Measurements from ENCODE around the gene MLLT10.

Gene MLLT10

GRCh38 chr10:21668831-21669230 is 134.8 kb downstream of the MLLT10 start:
- H3K4me3 ChIP-seq (ENCODE audit: low read depth, low read length) = no peak overlapping the region
- DNase-seq (ENCODE audit: low read depth) = peak; percentile 36
- no peak for TF ChIP-seq CTCF (conservative IDR thresholded peaks at IDR 0.05; ENCODE audit: low read depth, low read length)

GRCh38 chr10:21670391-21670790 is 136.4 kb downstream of the MLLT10 start:
- no peak overlapping the region for H3K4me3 ChIP-seq (ENCODE audit: low read depth, low read length)
- DNase-seq (ENCODE audit: low read depth) = no peak
- TF ChIP-seq CTCF (conservative IDR thresholded peaks at IDR 0.05; ENCODE audit: low read depth, low read length) = no peak

GRCh38 chr10:21673668-21674067 is 139.6 kb downstream of the MLLT10 start:
- H3K4me3 ChIP-seq (ENCODE audit: low read depth, low read length) = no peak overlapping the region
- peak; percentile 12 for DNase-seq (ENCODE audit: low read depth)
- TF ChIP-seq CTCF (conservative IDR thresholded peaks at IDR 0.05; ENCODE audit: low read depth, low read length) = no peak

GRCh38 chr10:21675157-21675796 is 141.2 kb downstream of the MLLT10 start:
- TF ChIP-seq CTCF (conservative IDR thresholded peaks at IDR 0.05; ENCODE audit: low read depth, low read length) = peak; percentile 81
- peak; percentile 54 for DNase-seq (ENCODE audit: low read depth)
- H3K4me3 ChIP-seq (ENCODE audit: low read depth, low read length) = no peak overlapping the region

- no peak overlapping the region for H3K4me3 ChIP-seq (ENCODE audit: low read depth, low read length)
- TF ChIP-seq CTCF (conservative IDR thresholded peaks at IDR 0.05; ENCODE audit: low read depth, low read length) = no peak
- no peak for DNase-seq (ENCODE audit: low read depth)
Measured at GRCh38 chr10:21677551-21677950, 143.5 kb downstream of the MLLT10 start.

GRCh38 chr10:21681156-21681555 is 147.1 kb downstream of the MLLT10 start:
- H3K4me3 ChIP-seq (ENCODE audit: low read depth, low read length) = no peak overlapping the region
- TF ChIP-seq CTCF (conservative IDR thresholded peaks at IDR 0.05; ENCODE audit: low read depth, low read length) = no peak
- no peak for DNase-seq (ENCODE audit: low read depth)

- no peak for TF ChIP-seq CTCF (conservative IDR thresholded peaks at IDR 0.05; ENCODE audit: low read depth, low read length)
- peak; percentile 53 for DNase-seq (ENCODE audit: low read depth)
- no peak overlapping the region for H3K4me3 ChIP-seq (ENCODE audit: low read depth, low read length)
Measured at GRCh38 chr10:21687266-21688008, 153.4 kb downstream of the MLLT10 start.

Measured in choroid plexus epithelial cell (primary cell).